ENCODE measurements around the gene PPARA.

DNA sequence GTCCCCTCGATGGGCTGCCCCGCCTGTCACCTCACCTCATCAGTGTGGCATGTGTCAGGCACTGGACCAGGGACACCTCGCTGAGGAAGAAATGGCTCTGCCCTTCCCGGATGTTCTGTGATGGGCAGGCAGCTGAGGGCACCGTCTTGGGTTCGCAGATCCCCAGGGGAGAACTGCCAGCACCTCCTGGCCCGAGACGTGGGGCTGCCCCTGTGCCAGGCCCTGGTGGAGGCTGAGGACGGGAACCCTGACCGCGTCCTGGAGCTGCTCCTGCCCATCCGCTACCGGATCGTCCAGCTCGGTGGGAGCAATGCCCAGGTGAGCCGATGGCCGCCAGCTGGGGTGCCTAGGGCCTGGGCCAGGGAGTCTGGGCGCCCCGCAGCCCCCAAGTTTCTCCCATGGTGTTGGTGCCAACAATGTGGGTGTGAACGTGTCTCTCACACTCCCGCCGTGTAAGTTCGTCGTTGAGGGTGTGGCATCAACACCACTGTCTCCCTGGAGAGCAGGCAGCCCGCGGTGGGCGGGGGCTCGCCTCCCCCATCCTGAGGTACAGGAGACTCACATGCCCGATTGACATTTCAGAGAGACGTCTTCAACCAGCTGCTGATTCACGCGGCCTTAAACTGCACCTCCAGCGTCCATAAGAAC, 139.0 kb downstream of the PPARA start:
- TF ChIP-seq, protein P1, sequence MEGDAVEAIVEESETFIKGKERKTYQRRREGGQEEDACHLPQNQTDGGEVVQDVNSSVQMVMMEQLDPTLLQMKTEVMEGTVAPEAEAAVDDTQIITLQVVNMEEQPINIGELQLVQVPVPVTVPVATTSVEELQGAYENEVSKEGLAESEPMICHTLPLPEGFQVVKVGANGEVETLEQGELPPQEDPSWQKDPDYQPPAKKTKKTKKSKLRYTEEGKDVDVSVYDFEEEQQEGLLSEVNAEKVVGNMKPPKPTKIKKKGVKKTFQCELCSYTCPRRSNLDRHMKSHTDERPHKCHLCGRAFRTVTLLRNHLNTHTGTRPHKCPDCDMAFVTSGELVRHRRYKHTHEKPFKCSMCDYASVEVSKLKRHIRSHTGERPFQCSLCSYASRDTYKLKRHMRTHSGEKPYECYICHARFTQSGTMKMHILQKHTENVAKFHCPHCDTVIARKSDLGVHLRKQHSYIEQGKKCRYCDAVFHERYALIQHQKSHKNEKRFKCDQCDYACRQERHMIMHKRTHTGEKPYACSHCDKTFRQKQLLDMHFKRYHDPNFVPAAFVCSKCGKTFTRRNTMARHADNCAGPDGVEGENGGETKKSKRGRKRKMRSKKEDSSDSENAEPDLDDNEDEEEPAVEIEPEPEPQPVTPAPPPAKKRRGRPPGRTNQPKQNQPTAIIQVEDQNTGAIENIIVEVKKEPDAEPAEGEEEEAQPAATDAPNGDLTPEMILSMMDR (conservative IDR thresholded peaks at IDR 0.05; ENCODE audit: low read depth, low read length) = no peak
- TF ChIP-seq EZH2 (IDR thresholded peaks at IDR 0.05; ENCODE audit: low read length, unreplicated experiment) = no peak
